K562 (cell line): ENCODE results near the gene FBXO28. TPM values are rescaled to one million over a fixed set of nuclear protein-coding genes. Genes with fewer than 3 reads are reported as not detected.

Source experiments
- ATAC-seq: fragments of 200-7000 bp; cut with Tn5 transposase; 3 replicates; pipeline ENCODE4 v1.9.1; 2020; ENCODE audit warnings: moderate library complexity
- BruUV-seq: library from RNA; stranded (reverse); fragments of 400-500 nt; replicated peaks from 2 replicates; lab custom pipeline; 2021; lab: Mats Ljungman, UMichigan
- CTCF ChIA-PET: fragments of 300-600 bp; formaldehyde crosslinking; extraction: SDS; loops from one replicate; lab custom pipeline; 2021; ENCODE audit warnings: low intra/inter-chr PET ratio; lab: Yijun Ruan, JAX
- POLR2A ChIA-PET: fragments of 300-600, 350-650 bp; sonication (Branson Sonifier 250); formaldehyde crosslinking; extraction: SDS; loops from one replicate; lab custom pipeline; 2021; ENCODE audit warnings: antibody characterized with exemption, inconsistent platforms; lab: Yijun Ruan, JAX
- DNase-seq, 4 experiments: peaks; one replicate each; pipeline versions ENCODE4 v3.0.0 to v3.0.0-alpha.2; 2011 to 2018; ENCODE audit warnings: low spot score in 3 of 4, mixed read lengths in 3 of 4; ENCODE audit errors: extremely low read depth in 1 of 4
- FAIRE-seq: peaks from 2 replicates; lab custom pipeline; 2011; peaks lifted over from hg19 to GRCh38; lab: Jason Lieb, UNC
- H2AFZ ChIP-seq: 2 replicates; pipeline ENCODE4 v1.6.0; 2011; ENCODE audit warnings: low read depth, low read length, control low read depth, inconsistent platforms
- H3K27ac ChIP-seq: fragments of 200-600 bp; 3 replicates; pipeline ENCODE4 v1.8.0; 2011; ENCODE audit warnings: low read depth, mild to moderate bottlenecking, control low read depth, inconsistent platforms, low read length, moderate library complexity, mixed read lengths; ENCODE audit errors: extremely low read depth
- H3K27me3 ChIP-seq, 2 experiments: fragments of 300-600 bp in 1 of 2; 2 replicates in 1 of 2; 3 replicates in 1 of 2; pipeline versions ENCODE4 v1.6.0 to v1.8.0; 2011; ENCODE audit warnings: inconsistent platforms in 2 of 2, low read length in 2 of 2, mild to moderate bottlenecking in 1 of 2, mixed read lengths in 1 of 2, moderate library complexity in 1 of 2; ENCODE audit not compliant: control insufficient read depth in 2 of 2, insufficient read depth in 2 of 2
- H3K36me3 ChIP-seq: fragments of 300-600 bp; 3 replicates; pipeline ENCODE4 v1.8.0; 2011; ENCODE audit warnings: mild to moderate bottlenecking, low read length, inconsistent platforms; ENCODE audit not compliant: control insufficient read depth, insufficient read depth
- H3K4me1 ChIP-seq, 2 experiments: fragments of 200-600 bp in 1 of 2; replicated peaks in 1 of 2; 2 replicates in 1 of 2; 3 replicates in 1 of 2; pipeline versions ENCODE4 v1.5.1 to v1.8.0; 2011; ENCODE audit warnings: inconsistent platforms in 2 of 2, low read length in 2 of 2, mild to moderate bottlenecking in 1 of 2, mixed read lengths in 1 of 2, moderate library complexity in 1 of 2; ENCODE audit not compliant: control insufficient read depth in 2 of 2, insufficient read depth in 2 of 2
- H3K4me2 ChIP-seq: 2 replicates; pipeline ENCODE4 v1.6.1; 2011; ENCODE audit warnings: low read length, control low read depth, inconsistent platforms, mixed read lengths; ENCODE audit not compliant: insufficient read depth
- H3K4me3 ChIP-seq: fragments of 200-600 bp; sonication (generic), shearing (Covaris generic); 2 replicates; pipeline ENCODE4 v1.5.1; 2016; ENCODE audit warnings: control low read depth, inconsistent platforms
- H3K79me2 ChIP-seq: fragments of 200-600 bp; 3 replicates; pipeline ENCODE4 v1.8.0; 2011; ENCODE audit warnings: low read length, inconsistent platforms; ENCODE audit not compliant: control insufficient read depth, insufficient read depth
- H3K9ac ChIP-seq, 2 experiments: 2 replicates each; pipeline versions ENCODE4 v1.6.0 to v1.6.1; 2011; ENCODE audit warnings: low read depth in 2 of 2, low read length in 2 of 2, control low read depth in 1 of 2, inconsistent platforms in 1 of 2, mild to moderate bottlenecking in 1 of 2, mixed read lengths in 1 of 2; ENCODE audit not compliant: insufficient read depth in 1 of 2
- H3K9me1 ChIP-seq: one replicate; pipeline ENCODE4 v1.6.0; 2011; ENCODE audit warnings: inconsistent platforms, mild to moderate bottlenecking, low read length, moderate library complexity; ENCODE audit not compliant: control insufficient read depth, insufficient read depth
- H3K9me3 ChIP-seq: replicated peaks from 2 replicates; pipeline ENCODE4 v1.5.1; 2011; ENCODE audit warnings: low read depth, low read length, inconsistent platforms; ENCODE audit not compliant: control insufficient read depth, insufficient read depth
- H4K20me1 ChIP-seq: replicated peaks from 2 replicates; pipeline ENCODE4 v1.6.1; 2011; ENCODE audit warnings: low read length, inconsistent platforms, mixed read lengths; ENCODE audit not compliant: control insufficient read depth, insufficient read depth
- ARNT ChIP-seq, 2 experiments: fragments of 450-650 bp; IDR thresholded peaks; 2 replicates each; pipeline ENCODE4 v1.6.1; 2016; ENCODE audit warnings: mild to moderate bottlenecking in 1 of 2
- HCFC1 ChIP-seq: IDR thresholded peaks from 2 replicates; pipeline ENCODE4 v1.6.1; 2012; ENCODE audit warnings: low read depth, low read length, improper control_type of control experiment
- HMG20A ChIP-seq: fragments of 450-650 bp; formaldehyde crosslinking; conservative IDR thresholded peaks from 2 replicates; pipeline ENCODE4 v1.4.0; 2020; ENCODE audit warnings: mild to moderate bottlenecking, mixed read lengths
- MAFG ChIP-seq: fragments of 450-650 bp; conservative IDR thresholded peaks from 2 replicates; pipeline ENCODE4 v1.6.1; 2016; ENCODE audit warnings: missing genetic modification characterization, missing compliant biosample characterization
- MTA2 ChIP-seq: fragments of 450-650 bp; IDR thresholded peaks from 2 replicates; pipeline ENCODE4 v1.6.1; 2016; ENCODE audit warnings: low read depth
- PML ChIP-seq: IDR thresholded peaks from 2 replicates; pipeline ENCODE4 v1.6.1; 2012; ENCODE audit warnings: low read length, inconsistent platforms
- POLR3A ChIP-seq: IDR thresholded peaks from 2 replicates; pipeline ENCODE4 v1.6.1; 2011; ENCODE audit warnings: borderline replicate concordance, mild to moderate bottlenecking, moderate library complexity; ENCODE audit not compliant: insufficient read length, insufficient read depth; ENCODE audit errors: extremely low read depth
- RAD51 ChIP-seq: fragments of 450-650 bp; IDR thresholded peaks from 2 replicates; pipeline ENCODE4 v1.7.1; 2016; ENCODE audit warnings: low read depth, mild to moderate bottlenecking, borderline replicate concordance
- SRSF7 ChIP-seq: fragments of 200-400 bp; formaldehyde crosslinking; optimal IDR thresholded peaks from 2 replicates; pipeline ENCODE3; 2017; ENCODE audit warnings: mild to moderate bottlenecking, low read depth, low read length
- TOE1 ChIP-seq, 2 experiments: fragments of 450-650 bp in 1 of 2; sonication (generic) in 1 of 2; formaldehyde crosslinking in 1 of 2; IDR thresholded peaks; 2 replicates each; pipeline versions ENCODE4 v1.7.1 to v1.8.0; 2016 to 2022; ENCODE audit warnings: borderline replicate concordance in 2 of 2, mild to moderate bottlenecking in 2 of 2, antibody characterized with exemption in 1 of 2, inconsistent platforms in 1 of 2, low read depth in 1 of 2, missing genetic modification reagents in 1 of 2, moderate library complexity in 1 of 2
- ZNF124 ChIP-seq: sonication (generic); formaldehyde crosslinking; IDR thresholded peaks from 2 replicates; pipeline ENCODE4 v1.8.1; 2022; ENCODE audit warnings: missing genetic modification reagents
- ZNF184 ChIP-seq: sonication (generic); formaldehyde crosslinking; IDR thresholded peaks from 2 replicates; pipeline ENCODE4 v1.5.0; 2020; ENCODE audit warnings: missing genetic modification reagents
- ZNF384 ChIP-seq: IDR thresholded peaks from 2 replicates; pipeline ENCODE4 v1.6.1; 2012; ENCODE audit warnings: low read depth, low read length, improper control_type of control experiment
- ZNF57 ChIP-seq: fragments of 450-650 bp; formaldehyde crosslinking; IDR thresholded peaks from 2 replicates; pipeline ENCODE4 v1.4.0; 2020; ENCODE audit warnings: mild to moderate bottlenecking, moderate library complexity
- ZNF707 ChIP-seq: fragments of 250-450 bp; sonication (Bioruptor Pico); conservative IDR thresholded peaks from 2 replicates; pipeline ENCODE4 v1.8.0; 2022; ENCODE audit warnings: inconsistent platforms, mild to moderate bottlenecking, moderate library complexity
- ZSCAN29 ChIP-seq: fragments of 450-650 bp; IDR thresholded peaks from 2 replicates; pipeline ENCODE4 v1.6.1; 2017
- WGBS: fragments of 100-300 bp; shearing (Covaris generic); methylation state at CpG from one replicate; pipeline ENCODE4 v1.1.6; 2016; ENCODE audit warnings: low coverage, mixed read lengths; ENCODE audit not compliant: insufficient coverage; ENCODE audit errors: missing lambda C conversion rate; 5-methylcytosine and 5-hydroxymethylcytosine counted together
- in situ Hi-C: fragments of 300-500 bp; cut with MboI; formaldehyde crosslinking; loops from 4 replicates; pipeline ENCODE4 v1.15.0; 2018; ENCODE audit warnings: inconsistent platforms, mixed read lengths
- intact Hi-C: fragments of 100-400 bp; cut with micrococcal nuclease; formaldehyde crosslinking; loops from 2 replicates; pipeline ENCODE4 v1.14.2; 2022
- polyA plus RNA-seq, 8 experiments: library from polyadenylated mRNA; depleted of rRNA in 4 of 8; stranded (reverse) in 5 of 8; unstranded in 3 of 8; fragments of >200 nt; fragmentation: Nextera tagmentation in 2 of 8; fragmentation: Illumina TruSeq in 1 of 8; extraction: Ambion mirVana in 2 of 8; extraction: Trizol in 1 of 8; gene quantifications; 2 replicates each; pipeline versions ENCODE4 v1.2.1 to v1.2.3, GENCODE V29; 2011 to 2014; ENCODE audit warnings: inconsistent platforms in 1 of 8, missing spikeins in 1 of 8
- total RNA-seq, 7 experiments: library from RNA; depleted of rRNA in 6 of 7; stranded (reverse); fragments of >200 nt in 6 of 7; fragmentation: Illumina TruSeq in 2 of 7; extraction: Trizol in 2 of 7; gene quantifications; 2 replicates each; pipeline versions ENCODE4 v1.2.1 to v1.2.3, GENCODE V29; 2011 to 2021; ENCODE audit warnings: low replicate concordance in 1 of 7
- TF ChIP-seq, protein P1 (sequence below): sonication (generic); formaldehyde crosslinking; IDR thresholded peaks from 2 replicates; pipeline ENCODE4 v1.8.0; 2023; ENCODE audit warnings: mild to moderate bottlenecking, missing genetic modification reagents
- TF ChIP-seq, protein P2 (sequence below), 2 experiments: IDR thresholded peaks in 1 of 2; conservative IDR thresholded peaks in 1 of 2; 2 replicates each; pipeline ENCODE4 v1.6.1; 2016; ENCODE audit warnings: low read depth in 2 of 2, mild to moderate bottlenecking in 1 of 2, missing compliant biosample characterization in 1 of 2, missing genetic modification characterization in 1 of 2, moderate library complexity in 1 of 2

Gene FBXO28
- total and polyA plus RNA-seq, 9 of the 15 experiments (the other 6 are each of a cell fraction or from before 2014, with no cell fraction given): 4.1 to 34.8 (median 25.3) TPM

DNA sequence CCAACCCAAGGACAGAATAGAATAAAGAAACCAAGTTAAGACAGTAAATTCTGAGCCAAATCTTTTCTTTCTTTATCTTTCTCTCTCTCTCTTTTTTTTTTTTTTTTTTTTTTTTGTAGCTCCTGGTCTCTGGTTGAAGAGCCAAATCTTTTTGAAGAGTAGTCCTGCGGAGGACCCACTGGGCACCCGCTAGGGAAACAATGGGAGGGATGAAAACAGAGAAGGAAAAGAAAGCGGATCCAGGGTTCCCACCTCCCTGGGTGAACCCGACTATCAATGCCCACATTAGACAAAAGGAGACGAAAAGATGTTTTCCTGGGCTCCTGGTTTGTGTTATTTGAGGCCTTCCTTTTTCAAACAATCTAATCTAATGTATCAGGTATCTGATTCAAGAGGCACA, 49.8 kb upstream of the FBXO28 start:
- BruUV-seq: no TSS peak
- Histone ChIP-seq H3K4me2 (no peak overlapping the region), H4K20me1 (no peaks in the 10 kb centered on the region), H3K9me3 (peaks cover 2% of the 10 kb centered on the region; the same call in 1 of the 2 replicates), H3K79me2 (no peaks in the 10 kb centered on the region), H3K9me1 (no peaks in the 10 kb centered on the region), H3K9ac (no peak overlapping the region), H3K36me3 (no peaks in the 10 kb centered on the region), H2AFZ (no peak overlapping the region), H3K27ac (no peak overlapping the region), H3K4me3 (no peak overlapping the region)
- FAIRE-seq (no peak), ATAC-seq (no peak), DNase-seq (no peak)
- WGBS: 34% methylated on average over 5 of the region's 5 CpGs
- POLR2A ChIA-PET: interaction anchor here (1.0 to 1.5 kb wide), 2 partner anchors 13 to 17 kb away, joined by 5 to 6 read pairs; no protein-coding TSS in a partner anchor
- in situ Hi-C loops: no loop called here
- TF ChIP-seq ARNT (IDR thresholded peaks at IDR 0.05) (no peak), ZNF384 (no peak), HMG20A (no peak), SRSF7 (no peak), ZNF57 (CRISPR knock-in tag) (no peak), PML (no peak), RAD51 (no peak), ZNF124 (no peak), ZNF707 (no peak), ZNF184 (CRISPR knock-in tag) (no peak), POLR3A (no peak), TOE1 (IDR thresholded peaks at IDR 0.05; ENCODE audit: borderline replicate concordance) (no peak), TOE1 (CRISPR knock-in tag; IDR thresholded peaks at IDR 0.05; ENCODE audit: borderline replicate concordance, low read depth) (no peak), MTA2 (no peak), MAFG (tag) (no peak), ZSCAN29 (no peak), HCFC1 (no peak)
- TF ChIP-seq, protein P1, sequence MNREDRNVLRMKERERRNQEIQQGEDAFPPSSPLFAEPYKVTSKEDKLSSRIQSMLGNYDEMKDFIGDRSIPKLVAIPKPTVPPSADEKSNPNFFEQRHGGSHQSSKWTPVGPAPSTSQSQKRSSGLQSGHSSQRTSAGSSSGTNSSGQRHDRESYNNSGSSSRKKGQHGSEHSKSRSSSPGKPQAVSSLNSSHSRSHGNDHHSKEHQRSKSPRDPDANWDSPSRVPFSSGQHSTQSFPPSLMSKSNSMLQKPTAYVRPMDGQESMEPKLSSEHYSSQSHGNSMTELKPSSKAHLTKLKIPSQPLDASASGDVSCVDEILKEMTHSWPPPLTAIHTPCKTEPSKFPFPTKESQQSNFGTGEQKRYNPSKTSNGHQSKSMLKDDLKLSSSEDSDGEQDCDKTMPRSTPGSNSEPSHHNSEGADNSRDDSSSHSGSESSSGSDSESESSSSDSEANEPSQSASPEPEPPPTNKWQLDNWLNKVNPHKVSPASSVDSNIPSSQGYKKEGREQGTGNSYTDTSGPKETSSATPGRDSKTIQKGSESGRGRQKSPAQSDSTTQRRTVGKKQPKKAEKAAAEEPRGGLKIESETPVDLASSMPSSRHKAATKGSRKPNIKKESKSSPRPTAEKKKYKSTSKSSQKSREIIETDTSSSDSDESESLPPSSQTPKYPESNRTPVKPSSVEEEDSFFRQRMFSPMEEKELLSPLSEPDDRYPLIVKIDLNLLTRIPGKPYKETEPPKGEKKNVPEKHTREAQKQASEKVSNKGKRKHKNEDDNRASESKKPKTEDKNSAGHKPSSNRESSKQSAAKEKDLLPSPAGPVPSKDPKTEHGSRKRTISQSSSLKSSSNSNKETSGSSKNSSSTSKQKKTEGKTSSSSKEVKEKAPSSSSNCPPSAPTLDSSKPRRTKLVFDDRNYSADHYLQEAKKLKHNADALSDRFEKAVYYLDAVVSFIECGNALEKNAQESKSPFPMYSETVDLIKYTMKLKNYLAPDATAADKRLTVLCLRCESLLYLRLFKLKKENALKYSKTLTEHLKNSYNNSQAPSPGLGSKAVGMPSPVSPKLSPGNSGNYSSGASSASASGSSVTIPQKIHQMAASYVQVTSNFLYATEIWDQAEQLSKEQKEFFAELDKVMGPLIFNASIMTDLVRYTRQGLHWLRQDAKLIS: no peak
- TF ChIP-seq, protein P2, sequence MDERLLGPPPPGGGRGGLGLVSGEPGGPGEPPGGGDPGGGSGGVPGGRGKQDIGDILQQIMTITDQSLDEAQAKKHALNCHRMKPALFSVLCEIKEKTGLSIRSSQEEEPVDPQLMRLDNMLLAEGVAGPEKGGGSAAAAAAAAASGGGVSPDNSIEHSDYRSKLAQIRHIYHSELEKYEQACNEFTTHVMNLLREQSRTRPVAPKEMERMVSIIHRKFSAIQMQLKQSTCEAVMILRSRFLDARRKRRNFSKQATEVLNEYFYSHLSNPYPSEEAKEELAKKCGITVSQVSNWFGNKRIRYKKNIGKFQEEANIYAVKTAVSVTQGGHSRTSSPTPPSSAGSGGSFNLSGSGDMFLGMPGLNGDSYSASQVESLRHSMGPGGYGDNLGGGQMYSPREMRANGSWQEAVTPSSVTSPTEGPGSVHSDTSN (CRISPR knock-in tag; IDR thresholded peaks at IDR 0.05; ENCODE audit: low read depth): no peak
- TF ChIP-seq, protein P2 (tag; conservative IDR thresholded peaks at IDR 0.05; ENCODE audit: low read depth): no peak
- TF ChIP-seq, all 486 proteins: peak for 0
- intact Hi-C loops: loop anchor here (5.0 kb wide), 2 partner anchors 43 to 268 kb away; partner anchors contain the start of gene NVL
- Histone ChIP-seq H3K27me3 (no peaks in the 10 kb centered on the region), H3K4me1 (peaks cover 4 to 24% of the 10 kb centered on the region in 2 experiments; a peak in 4 of 5 replicates)
- CTCF ChIA-PET: no interaction called here
